HEK293 (cell line): Measurements from ENCODE around the gene RASD1.

Experiments
- CTCF ChIA-PET: fragments of 350-600 bp; formaldehyde crosslinking; extraction: SDS; loops from one replicate; lab custom pipeline; 2021; ENCODE audit warnings: antibody characterized with exemption; lab: Yijun Ruan, JAX
- POLR2A ChIA-PET: fragments of 300-600 bp; formaldehyde crosslinking; extraction: SDS; loops from one replicate; lab custom pipeline; 2020; ENCODE audit warnings: antibody characterized with exemption, inconsistent platforms; lab: Yijun Ruan, JAX
- H3K27ac ChIP-seq: fragments of 200-500 bp; sonication (Bioruptor generic); 2 replicates; pipeline ENCODE4 v1.5.1; 2014; ENCODE audit warnings: low read depth, low read length, control low read depth, inconsistent platforms; ENCODE audit errors: extremely low read depth
- H3K36me3 ChIP-seq, 2 experiments: fragments of 200-500 bp in 1 of 2; sonication (Bioruptor generic) in 1 of 2; 1 replicate in 1 of 2; 2 replicates in 1 of 2; pipeline ENCODE4 v1.5.1; 2014 to 2017; ENCODE audit warnings: inconsistent platforms in 2 of 2, low read length in 2 of 2; ENCODE audit not compliant: control insufficient read depth in 2 of 2, insufficient read depth in 1 of 2
- H3K4me1 ChIP-seq: fragments of 200-500 bp; sonication (Bioruptor generic); 2 replicates; pipeline ENCODE4 v1.5.1; 2014; ENCODE audit warnings: mild to moderate bottlenecking, low read length, inconsistent platforms; ENCODE audit not compliant: control insufficient read depth, insufficient read depth
- H3K4me3 ChIP-seq: 2 replicates; pipeline ENCODE4 v1.5.1; 2011; ENCODE audit warnings: low read depth, mild to moderate bottlenecking, control low read depth, low read length, moderate library complexity
- H3K9me3 ChIP-seq: fragments of 200-500 bp; sonication (Bioruptor generic); 2 replicates; pipeline ENCODE4 v1.5.1; 2014; ENCODE audit warnings: low read depth, low read length, inconsistent platforms; ENCODE audit not compliant: control insufficient read depth, insufficient read depth
- BCL11B ChIP-seq: fragments of 450-650 bp; formaldehyde crosslinking; IDR thresholded peaks from 2 replicates; pipeline ENCODE4 v1.5.1; 2016; ENCODE audit warnings: low read depth, missing biosample characterization, missing genetic modification characterization
- EGR2 ChIP-seq: fragments of 450-650 bp; formaldehyde crosslinking; IDR thresholded peaks from 2 replicates; pipeline ENCODE4 v1.5.1; 2016; ENCODE audit warnings: low read depth, missing biosample characterization, missing genetic modification characterization
- KLF1 ChIP-seq: fragments of 450-650 bp; formaldehyde crosslinking; IDR thresholded peaks from 2 replicates; pipeline ENCODE4 v1.5.1; 2016; ENCODE audit warnings: missing biosample characterization, missing genetic modification characterization
- ZBTB6 ChIP-seq: fragments of 450-650 bp; formaldehyde crosslinking; IDR thresholded peaks from 2 replicates; pipeline ENCODE4 v1.5.1; 2017; ENCODE audit warnings: missing biosample characterization, missing genetic modification characterization
- ZFHX2 ChIP-seq: fragments of 450-650 bp; formaldehyde crosslinking; conservative IDR thresholded peaks from 2 replicates; pipeline ENCODE4 v1.5.1; 2016; ENCODE audit warnings: missing biosample characterization, missing genetic modification characterization
- ZFP41 ChIP-seq: fragments of 450-650 bp; formaldehyde crosslinking; IDR thresholded peaks from 2 replicates; pipeline ENCODE4 v1.5.1; 2016; ENCODE audit warnings: missing biosample characterization, missing genetic modification characterization, borderline replicate concordance
- ZNF24 ChIP-seq: fragments of 450-650 bp; formaldehyde crosslinking; IDR thresholded peaks from 2 replicates; pipeline ENCODE4 v1.5.1; 2016; ENCODE audit warnings: missing biosample characterization, missing genetic modification characterization
- ZNF398 ChIP-seq: fragments of 450-650 bp; formaldehyde crosslinking; IDR thresholded peaks from 2 replicates; pipeline ENCODE4 v1.5.1; 2017; ENCODE audit warnings: missing biosample characterization, missing genetic modification characterization
- ZNF510 ChIP-seq: fragments of 450-650 bp; formaldehyde crosslinking; IDR thresholded peaks from 2 replicates; pipeline ENCODE4 v1.5.1; 2018; ENCODE audit warnings: mild to moderate bottlenecking, missing genetic modification characterization, missing biosample characterization; ENCODE audit not compliant: insufficient replicate concordance
- ZNF624 ChIP-seq: fragments of 450-650 bp; formaldehyde crosslinking; IDR thresholded peaks from 2 replicates; pipeline ENCODE4 v1.5.1; 2017; ENCODE audit warnings: missing biosample characterization, missing genetic modification characterization
- ZNF76 ChIP-seq: fragments of 450-650 bp; formaldehyde crosslinking; IDR thresholded peaks from 2 replicates; pipeline ENCODE4; 2016; ENCODE audit warnings: low read depth, missing biosample characterization, missing genetic modification characterization, borderline replicate concordance
- ZNF777 ChIP-seq: fragments of 450-650 bp; formaldehyde crosslinking; IDR thresholded peaks from 2 replicates; pipeline ENCODE4 v1.5.1; 2017; ENCODE audit warnings: missing biosample characterization, missing genetic modification characterization, borderline replicate concordance
- ZNF792 ChIP-seq: fragments of 450-650 bp; formaldehyde crosslinking; IDR thresholded peaks from 2 replicates; pipeline ENCODE4 v1.5.1; 2016; ENCODE audit warnings: missing biosample characterization, missing genetic modification characterization
- ZSCAN30 ChIP-seq: fragments of 450-650 bp; IDR thresholded peaks from 2 replicates; pipeline ENCODE4 v1.5.1; 2018; ENCODE audit warnings: missing biosample characterization, mild to moderate bottlenecking, missing genetic modification characterization, moderate library complexity
- TF ChIP-seq, protein P1 (sequence below): fragments of 450-650 bp; formaldehyde crosslinking; conservative IDR thresholded peaks from 2 replicates; pipeline ENCODE4 v1.5.1; 2016; ENCODE audit warnings: low read depth, missing biosample characterization, missing genetic modification characterization
- TF ChIP-seq, protein P2 (sequence below): fragments of 450-650 bp; IDR thresholded peaks from 2 replicates; pipeline ENCODE4 v1.5.1; 2018; ENCODE audit warnings: missing biosample characterization, missing genetic modification characterization

RASD1 gene

DNA sequence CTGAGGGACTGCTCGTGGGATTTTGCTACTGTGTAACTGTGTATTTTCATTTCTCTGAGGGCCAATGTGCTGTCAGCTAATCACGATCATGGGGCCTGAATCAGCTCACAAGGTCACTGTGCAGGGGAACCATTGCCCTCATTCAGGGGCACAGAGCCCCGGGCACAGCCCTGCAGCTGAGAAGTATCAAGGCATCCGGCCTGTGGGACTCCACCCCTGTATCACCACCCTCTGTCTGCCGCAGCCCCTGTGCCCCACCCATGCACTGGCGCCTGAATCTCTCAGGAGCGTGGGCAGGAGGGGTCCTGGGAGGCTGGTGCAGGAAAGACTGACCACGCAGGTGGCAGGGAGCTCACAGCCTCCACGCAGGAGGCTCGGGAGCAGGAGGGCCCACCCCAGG is 43.4 kb upstream of the RASD1 start:
- TF ChIP-seq ZNF24 (tag by site-specific recombination) (no peak), ZNF624 (no peak), ZNF777 (tag by site-specific recombination) (no peak), BCL11B (tag by site-specific recombination) (no peak), ZNF510 (tag by site-specific recombination) (no peak), ZSCAN30 (tag by site-specific recombination) (no peak), KLF1 (tag by site-specific recombination) (peak; percentile 72), ZFP41 (tag by site-specific recombination) (no peak), ZBTB6 (no peak), EGR2 (tag by site-specific recombination) (peak; percentile 32; the same call in 1 of the 2 replicates), ZNF792 (tag by site-specific recombination) (no peak), ZNF398 (no peak), ZNF76 (tag by site-specific recombination) (no peak), ZFHX2 (tag by site-specific recombination) (peak; percentile 45)
- TF ChIP-seq, protein P1, sequence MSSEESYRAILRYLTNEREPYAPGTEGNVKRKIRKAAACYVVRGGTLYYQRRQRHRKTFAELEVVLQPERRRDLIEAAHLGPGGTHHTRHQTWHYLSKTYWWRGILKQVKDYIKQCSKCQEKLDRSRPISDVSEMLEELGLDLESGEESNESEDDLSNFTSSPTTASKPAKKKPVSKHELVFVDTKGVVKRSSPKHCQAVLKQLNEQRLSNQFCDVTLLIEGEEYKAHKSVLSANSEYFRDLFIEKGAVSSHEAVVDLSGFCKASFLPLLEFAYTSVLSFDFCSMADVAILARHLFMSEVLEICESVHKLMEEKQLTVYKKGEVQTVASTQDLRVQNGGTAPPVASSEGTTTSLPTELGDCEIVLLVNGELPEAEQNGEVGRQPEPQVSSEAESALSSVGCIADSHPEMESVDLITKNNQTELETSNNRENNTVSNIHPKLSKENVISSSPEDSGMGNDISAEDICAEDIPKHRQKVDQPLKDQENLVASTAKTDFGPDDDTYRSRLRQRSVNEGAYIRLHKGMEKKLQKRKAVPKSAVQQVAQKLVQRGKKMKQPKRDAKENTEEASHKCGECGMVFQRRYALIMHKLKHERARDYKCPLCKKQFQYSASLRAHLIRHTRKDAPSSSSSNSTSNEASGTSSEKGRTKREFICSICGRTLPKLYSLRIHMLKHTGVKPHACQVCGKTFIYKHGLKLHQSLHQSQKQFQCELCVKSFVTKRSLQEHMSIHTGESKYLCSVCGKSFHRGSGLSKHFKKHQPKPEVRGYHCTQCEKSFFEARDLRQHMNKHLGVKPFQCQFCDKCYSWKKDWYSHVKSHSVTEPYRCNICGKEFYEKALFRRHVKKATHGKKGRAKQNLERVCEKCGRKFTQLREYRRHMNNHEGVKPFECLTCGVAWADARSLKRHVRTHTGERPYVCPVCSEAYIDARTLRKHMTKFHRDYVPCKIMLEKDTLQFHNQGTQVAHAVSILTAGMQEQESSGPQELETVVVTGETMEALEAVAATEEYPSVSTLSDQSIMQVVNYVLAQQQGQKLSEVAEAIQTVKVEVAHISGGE (tag by site-specific recombination): no peak
- TF ChIP-seq, protein P2, sequence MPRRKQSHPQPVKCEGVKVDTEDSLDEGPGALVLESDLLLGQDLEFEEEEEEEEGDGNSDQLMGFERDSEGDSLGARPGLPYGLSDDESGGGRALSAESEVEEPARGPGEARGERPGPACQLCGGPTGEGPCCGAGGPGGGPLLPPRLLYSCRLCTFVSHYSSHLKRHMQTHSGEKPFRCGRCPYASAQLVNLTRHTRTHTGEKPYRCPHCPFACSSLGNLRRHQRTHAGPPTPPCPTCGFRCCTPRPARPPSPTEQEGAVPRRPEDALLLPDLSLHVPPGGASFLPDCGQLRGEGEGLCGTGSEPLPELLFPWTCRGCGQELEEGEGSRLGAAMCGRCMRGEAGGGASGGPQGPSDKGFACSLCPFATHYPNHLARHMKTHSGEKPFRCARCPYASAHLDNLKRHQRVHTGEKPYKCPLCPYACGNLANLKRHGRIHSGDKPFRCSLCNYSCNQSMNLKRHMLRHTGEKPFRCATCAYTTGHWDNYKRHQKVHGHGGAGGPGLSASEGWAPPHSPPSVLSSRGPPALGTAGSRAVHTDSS: no peak
- POLR2A ChIA-PET: interaction anchor here (2.3 kb wide), 1 partner anchor 43 kb away, joined by 12 read pairs; the partner anchor contains the start of gene RASD1
- H3K9me3 ChIP-seq: no peaks in the 10 kb centered on the region
- H3K4me3 ChIP-seq: no peak overlapping the region
- no peak overlapping the region for H3K27ac ChIP-seq
- CTCF ChIA-PET: interaction anchor here (1.6 to 2.6 kb wide), 3 partner anchors 10 to 42 kb away, joined by 3 to 17 read pairs (median 16); no protein-coding TSS in a partner anchor
- no peaks in the 10 kb centered on the region for H3K36me3 ChIP-seq
- H3K4me1 ChIP-seq: peaks cover 7% of the 10 kb centered on the region
